Stimulated activated CD8-positive, alpha-beta memory T cell treated with anti-CD3 and anti-CD28 coated beads, Interleukin-15, amount 100 ng/mL, for 24 hours (primary cell): ENCODE measurements around the gene DYRK1B.

Experiments
- DNase-seq: peaks from one replicate; pipeline ENCODE4 v3.0.0-alpha.2; 2020; ENCODE audit warnings: low read depth

The DYRK1B gene

GRCh38 chr19:39858541-39858940 is 24.6 kb upstream of the DYRK1B start:
- DNase-seq = no peak

DNA sequence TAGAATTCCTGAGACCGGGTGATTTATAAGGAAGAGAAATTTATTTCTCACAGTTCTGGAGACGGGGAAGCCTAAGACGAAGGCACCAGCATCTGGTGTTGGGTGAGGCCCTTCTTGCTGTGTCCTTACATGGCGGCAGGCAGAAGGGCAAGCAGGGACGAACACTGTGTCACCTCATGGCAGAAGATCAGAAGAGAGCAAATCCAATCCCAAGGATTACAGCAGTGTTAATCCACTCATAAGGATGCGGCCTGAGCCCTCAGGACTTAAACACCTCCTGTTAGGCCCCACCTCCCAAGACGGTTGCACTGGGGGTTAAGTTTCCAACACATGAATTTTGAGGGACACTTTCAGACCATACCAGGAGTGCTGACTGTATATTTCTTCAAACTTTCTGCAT is 18.9 kb upstream of the DYRK1B start:
- DNase-seq = no peak

GRCh38 chr19:39850892-39851291 is 16.9 kb upstream of the DYRK1B start:
- DNase-seq = no peak

GRCh38 chr19:39848392-39848791 is 14.4 kb upstream of the DYRK1B start:
- DNase-seq = no peak

GRCh38 chr19:39847525-39847924 is 13.6 kb upstream of the DYRK1B start:
- DNase-seq = no peak

- DNase-seq = no peak
Observed at GRCh38 chr19:39846678-39847486, 12.9 kb upstream of the DYRK1B start.

DNA sequence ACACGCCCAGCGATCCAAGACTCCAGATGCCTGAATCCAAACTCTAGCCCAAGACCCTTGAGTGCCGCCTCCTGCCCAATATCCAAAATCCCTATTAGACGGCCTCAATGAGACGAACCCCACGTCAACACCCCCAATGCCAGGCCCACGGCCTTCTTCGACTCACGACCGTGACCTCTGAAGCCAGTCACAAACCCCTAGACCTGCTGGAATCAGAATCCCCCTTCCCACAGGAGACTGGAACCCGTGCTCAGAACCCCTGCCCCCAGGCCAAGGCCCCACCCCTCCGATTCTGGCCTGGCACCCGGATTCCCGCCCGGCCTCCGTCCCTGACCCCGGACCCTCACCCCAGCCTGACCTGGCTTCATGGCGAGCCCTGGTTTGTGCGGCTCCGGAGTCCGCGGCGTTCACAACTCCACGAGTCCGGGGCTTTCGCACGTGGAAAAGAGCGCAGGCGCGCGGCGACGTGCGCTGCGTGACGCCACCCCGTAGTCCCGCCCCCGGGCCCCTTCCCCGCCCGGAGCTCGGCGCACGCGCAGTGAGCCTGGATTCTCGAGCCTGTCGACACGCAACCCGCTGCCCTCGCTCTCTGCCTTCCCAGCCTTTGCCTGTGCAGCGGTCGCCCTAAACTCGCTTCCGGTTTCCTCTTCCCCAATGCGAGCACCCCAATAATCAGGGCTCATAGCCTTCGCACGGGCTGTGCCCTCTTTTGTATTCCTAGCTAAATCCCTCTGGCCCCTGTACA is 12.1 kb upstream of the DYRK1B start, which contains the start of gene FBL:
Gene FBL, minus strand, starts transcription at position 447 of the 745 bp plus-strand sequence. Its CDS starts 79 bp downstream, at position 368.
- DNase-seq = peak; percentile 98

GRCh38 chr19:39845584-39845932 is 11.6 kb upstream of the DYRK1B start:
- no peak for DNase-seq

GRCh38 chr19:39845172-39845571 is 11.2 kb upstream of the DYRK1B start:
- no peak for DNase-seq

DNA sequence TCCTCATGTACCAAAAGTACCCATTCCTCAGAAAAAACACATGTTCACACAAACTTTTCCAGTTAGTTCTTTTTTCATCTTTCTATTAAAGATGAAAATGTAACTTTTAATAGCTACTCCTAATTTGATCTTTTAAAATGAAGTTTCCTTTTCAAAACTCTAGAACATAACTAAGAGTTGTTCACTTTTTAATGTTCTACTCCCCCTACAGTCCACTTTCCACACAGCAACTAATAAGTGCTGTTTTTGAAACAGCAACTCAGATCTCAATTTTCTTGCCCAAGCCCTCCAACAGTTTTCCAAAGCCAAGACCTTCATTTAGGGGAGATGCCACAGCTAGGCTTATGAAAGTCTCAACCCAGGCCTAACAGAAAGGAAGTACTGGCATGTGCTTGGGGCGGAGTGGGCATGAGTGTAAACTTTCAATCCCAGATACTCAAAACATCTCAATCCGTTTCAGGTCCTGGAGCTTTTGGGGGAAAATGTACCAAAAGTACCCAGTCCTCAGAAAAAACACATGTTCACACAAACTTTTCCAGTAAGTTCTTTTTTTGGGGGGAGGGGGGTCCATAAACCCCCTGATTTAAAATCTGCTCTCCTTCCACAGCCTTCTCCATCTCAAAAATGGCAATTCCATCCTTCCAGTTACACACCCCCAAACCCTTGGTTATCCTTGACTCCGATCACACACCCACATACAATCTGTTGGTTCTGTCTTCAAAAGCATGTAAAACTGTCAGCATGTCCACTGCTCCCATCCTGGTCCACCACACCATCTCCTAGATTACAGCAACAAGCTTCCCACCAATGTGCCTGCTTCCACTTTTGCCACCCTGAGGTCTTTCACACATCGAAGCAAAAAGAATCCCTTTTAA is 10.2 kb upstream of the DYRK1B start:
- no peak for DNase-seq

DNA sequence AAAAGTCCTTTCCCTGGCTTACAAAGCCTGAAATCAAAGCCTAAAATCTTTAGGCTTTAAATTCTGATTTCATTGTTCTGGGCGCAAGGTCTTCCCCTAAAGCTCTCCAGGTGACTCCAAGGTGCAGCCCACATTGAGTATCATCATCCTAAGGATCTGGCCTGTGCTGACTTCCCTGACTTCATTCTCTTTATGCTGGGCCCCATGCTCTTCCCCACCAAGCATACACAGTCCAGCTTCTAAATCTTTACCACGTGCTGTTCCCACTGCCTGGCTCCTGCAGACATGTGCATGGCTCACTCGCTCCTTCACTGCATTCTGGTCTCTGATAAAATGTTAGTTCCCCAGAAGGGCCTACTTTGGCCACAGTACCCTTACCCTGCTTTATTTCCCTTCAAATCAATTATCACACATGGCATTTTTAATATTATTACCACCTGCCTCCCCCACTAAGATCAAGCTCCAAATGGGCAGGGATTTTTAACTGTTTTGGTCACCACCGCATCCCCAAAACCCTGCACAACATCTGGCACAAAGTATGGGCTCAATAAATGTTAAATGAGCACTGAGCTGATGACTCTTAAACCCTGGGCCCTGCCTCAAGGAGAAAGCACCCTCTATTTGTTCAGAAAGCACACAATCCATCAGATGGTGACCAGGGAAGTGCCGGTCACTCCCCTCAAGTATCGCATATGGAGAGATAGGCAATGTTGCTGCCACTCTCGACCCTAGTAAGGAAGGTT is 8.9 kb upstream of the DYRK1B start:
- no peak for DNase-seq

DNA sequence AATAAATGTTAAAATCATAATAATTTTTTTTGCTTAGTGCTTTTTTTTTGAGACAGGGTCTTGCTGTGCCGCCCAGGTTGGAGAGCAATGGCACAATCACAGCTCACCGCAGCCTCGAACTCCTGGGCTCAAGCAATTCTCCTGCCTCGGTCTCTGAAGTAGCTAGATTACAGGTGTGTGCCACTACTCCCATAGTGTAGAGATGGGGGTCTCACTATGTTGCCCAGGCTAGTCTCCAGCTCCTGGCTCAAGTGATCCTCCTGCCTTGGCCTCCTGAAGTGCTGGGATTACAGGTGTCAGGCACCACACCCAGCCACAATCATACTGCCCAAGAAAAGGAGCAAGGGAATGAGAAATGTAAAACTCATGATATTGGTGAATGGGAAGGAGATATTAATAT is 7.1 kb upstream of the DYRK1B start:
- no peak for DNase-seq

- no peak for DNase-seq
Observed at GRCh38 chr19:39840492-39840891, 6.5 kb upstream of the DYRK1B start.

DNA sequence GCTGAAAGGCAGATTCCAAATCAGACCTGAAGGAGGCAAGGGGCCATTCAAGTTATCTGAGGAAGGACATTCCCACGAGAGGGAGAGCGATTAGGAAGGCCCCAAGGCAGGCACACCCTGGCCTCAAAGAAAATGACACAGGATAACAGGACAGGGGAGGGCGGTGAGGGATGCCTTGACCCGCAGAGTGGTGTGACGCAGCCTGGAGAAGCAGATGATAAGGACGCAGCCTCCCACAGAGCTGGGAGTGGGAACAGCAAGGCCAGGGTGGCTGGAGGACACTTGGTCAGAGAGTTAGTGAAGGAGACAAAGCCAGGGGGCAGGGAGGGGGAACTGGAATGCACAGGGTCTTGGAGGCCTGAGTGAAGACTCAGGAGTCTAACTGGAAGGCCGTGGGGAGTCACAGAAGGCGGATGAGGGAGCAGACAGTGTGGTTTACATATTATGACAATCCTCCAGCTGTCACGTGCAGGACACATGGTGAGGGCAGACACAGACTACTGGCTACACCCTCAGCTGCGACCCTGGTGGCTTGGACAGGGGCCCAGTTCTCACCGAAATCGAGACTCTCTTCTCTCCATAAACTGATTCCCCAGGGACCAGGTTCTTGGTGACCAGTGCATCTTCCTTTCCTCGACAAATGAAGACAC is 5.8 kb upstream of the DYRK1B start:
- DNase-seq = no peak

DNA sequence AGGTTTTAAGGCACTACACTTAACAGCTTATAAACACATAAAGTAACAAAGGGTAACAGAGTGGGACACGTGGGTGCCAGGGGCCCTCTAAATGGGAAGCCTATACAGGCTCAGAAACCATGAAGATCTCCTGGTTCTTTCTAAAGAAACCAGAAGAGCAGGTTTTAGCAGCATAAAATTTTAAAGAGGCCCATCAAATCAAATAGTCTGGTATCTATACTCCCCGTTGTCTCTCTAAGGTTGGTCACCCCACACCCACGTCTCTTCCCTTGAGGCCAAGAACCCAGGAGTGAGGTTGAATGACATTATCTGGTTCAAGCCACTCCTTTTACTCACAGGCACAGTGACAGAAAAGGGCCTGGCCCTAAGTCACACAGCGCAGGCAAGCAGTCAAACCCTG is 4.6 kb upstream of the DYRK1B start:
- no peak for DNase-seq

- no peak for DNase-seq
Observed at GRCh38 chr19:39837978-39838377, 4.0 kb upstream of the DYRK1B start.

DNA sequence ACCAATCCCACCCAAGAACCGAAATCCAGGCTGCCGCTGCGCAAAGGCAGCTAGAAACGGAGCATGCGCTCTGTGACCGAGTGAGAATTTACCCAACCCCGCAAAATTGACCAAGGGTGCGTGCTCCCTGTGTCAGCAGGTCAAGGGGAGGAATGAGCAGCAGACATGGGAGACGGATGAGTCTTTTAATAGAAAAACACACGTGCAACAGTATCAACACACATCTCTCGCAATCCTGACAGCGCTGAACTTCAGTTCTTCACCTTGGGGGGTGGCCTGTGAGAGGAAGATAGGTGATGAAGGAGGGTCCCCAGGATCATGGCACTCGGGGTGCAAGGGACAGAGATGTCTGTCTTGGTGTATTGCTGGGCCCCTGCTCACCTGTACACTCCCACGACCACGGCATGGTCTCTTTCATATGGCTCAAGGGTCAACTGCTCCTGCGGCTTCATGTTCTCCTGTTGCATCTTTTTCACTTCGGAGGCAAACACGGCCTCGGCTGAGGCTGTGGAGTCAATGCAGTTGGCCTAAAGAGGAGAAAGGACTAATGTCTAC is 402 bp upstream of the DYRK1B start:
- no peak for DNase-seq

DNA sequence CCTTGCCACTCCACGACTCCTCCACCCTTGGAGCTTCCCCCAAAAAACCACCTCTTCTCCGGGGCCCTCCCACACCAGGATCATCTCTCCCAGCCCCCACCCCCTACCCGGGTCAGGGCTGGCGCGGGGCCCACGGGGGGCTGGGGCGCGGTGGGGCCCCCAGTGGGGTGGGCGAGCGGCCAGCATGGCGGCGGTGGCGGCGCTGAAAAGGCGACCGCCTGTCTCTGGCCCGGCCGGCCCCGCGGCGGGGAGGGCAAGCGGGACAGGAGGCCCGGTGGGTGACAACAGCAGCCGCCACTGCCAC is 850 bp downstream of the DYRK1B start:
- DNase-seq = no peak

DNA sequence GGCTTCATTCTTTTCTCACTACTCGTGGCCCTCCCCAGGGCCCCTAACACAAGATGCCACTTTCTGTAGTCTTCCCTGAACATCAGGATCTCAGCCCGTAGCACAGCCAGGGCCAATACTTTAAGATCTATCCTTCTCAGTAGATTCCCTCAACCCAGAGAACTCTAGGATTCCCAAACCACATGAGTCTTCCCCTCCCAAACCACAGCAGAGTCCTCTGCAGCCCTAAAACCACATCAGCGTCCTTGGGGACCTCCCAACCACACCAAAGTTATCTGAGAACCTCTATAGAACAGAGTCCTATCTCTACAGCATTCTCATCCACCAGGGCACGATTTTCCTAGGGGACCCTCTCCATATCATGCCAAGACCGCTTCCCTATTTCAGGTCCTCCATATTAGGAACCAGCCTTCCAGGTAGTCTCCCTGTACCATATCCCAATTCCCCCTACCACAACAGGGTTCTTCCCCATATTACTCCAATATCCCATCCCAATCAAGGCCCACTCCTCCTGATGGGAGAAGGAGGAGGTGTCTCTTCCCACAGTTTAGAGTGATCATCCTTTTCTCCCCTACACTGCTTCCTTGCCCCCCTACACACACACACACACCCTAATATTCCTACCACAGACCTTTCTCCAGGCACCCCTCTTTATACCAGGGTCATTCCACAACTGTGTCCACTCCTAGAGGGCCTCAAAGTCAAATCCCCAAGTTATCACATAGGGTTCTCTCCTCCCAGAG is 1.4 kb downstream of the DYRK1B start:
- no peak for DNase-seq

- no peak for DNase-seq
Observed at GRCh38 chr19:39831679-39832078, 2.3 kb downstream of the DYRK1B start.
